ENCODE data around the gene PFKFB4.

DNA sequence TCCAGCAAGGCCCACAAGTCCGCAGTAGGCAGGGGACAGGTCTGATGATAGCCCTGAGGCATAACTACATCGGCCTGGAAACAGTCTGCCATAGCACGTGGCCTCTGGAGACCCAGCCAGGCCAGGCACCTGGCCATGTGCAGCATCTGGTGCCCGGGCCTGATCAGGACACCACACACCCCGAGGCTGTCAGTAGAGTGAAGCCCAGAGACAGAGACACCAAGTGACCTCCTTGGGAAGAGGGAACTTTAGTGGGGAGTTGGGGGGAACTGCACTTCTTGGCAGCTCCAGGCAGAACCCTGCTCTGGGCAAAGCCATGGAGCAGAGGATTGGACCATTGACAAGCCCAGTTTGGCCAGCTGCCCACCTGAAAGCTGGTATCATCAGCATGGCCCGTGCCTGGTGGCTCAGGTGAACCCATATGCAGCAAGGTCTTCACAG, 53.9 kb downstream of the PFKFB4 start:
- TF ChIP-seq, protein P1, sequence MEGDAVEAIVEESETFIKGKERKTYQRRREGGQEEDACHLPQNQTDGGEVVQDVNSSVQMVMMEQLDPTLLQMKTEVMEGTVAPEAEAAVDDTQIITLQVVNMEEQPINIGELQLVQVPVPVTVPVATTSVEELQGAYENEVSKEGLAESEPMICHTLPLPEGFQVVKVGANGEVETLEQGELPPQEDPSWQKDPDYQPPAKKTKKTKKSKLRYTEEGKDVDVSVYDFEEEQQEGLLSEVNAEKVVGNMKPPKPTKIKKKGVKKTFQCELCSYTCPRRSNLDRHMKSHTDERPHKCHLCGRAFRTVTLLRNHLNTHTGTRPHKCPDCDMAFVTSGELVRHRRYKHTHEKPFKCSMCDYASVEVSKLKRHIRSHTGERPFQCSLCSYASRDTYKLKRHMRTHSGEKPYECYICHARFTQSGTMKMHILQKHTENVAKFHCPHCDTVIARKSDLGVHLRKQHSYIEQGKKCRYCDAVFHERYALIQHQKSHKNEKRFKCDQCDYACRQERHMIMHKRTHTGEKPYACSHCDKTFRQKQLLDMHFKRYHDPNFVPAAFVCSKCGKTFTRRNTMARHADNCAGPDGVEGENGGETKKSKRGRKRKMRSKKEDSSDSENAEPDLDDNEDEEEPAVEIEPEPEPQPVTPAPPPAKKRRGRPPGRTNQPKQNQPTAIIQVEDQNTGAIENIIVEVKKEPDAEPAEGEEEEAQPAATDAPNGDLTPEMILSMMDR (IDR thresholded peaks at IDR 0.05; ENCODE audit: insufficient read depth, low read length, poor library complexity, severe bottlenecking): no peak
- TF ChIP-seq EZH2phosphoT487 (conservative IDR thresholded peaks at IDR 0.05; ENCODE audit: low read length): no peak

All from SU-DHL-6 (cell line).